ENCODE measurements around the gene GTPBP3.

DNA sequence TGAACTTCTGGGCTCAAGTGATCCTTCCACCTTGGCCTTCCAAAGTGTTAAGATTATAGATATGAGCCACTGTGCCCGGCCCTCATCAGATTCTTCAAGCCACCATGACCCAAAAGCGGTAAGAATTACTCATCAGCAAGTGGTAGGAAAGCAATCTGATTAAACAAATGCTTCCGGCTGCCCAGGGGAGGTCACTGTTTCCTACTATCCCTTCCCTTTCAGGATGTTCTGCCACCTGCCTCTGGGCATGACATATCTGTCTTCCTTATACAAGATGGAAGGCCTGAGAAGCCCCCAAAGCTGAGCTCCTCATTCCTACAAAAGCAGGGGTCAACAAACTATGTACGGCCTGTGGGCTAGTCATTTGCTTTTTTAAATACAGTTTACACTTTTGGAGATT lies 41.1 kb upstream of the GTPBP3 start:
- TF ChIP-seq POLR2AphosphoS5 (IDR thresholded peaks at IDR 0.05; ENCODE audit: borderline replicate concordance, low read depth, low read length) (no peak), EZH2 (IDR thresholded peaks at IDR 0.05) (no peak)
